ENCODE measurements around the gene CD2. TPM values are rescaled to one million over a fixed set of nuclear protein-coding genes. Genes with fewer than 3 reads are reported as not detected.

Gene CD2, protein sequence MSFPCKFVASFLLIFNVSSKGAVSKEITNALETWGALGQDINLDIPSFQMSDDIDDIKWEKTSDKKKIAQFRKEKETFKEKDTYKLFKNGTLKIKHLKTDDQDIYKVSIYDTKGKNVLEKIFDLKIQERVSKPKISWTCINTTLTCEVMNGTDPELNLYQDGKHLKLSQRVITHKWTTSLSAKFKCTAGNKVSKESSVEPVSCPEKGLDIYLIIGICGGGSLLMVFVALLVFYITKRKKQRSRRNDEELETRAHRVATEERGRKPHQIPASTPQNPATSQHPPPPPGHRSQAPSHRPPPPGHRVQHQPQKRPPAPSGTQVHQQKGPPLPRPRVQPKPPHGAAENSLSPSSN
- not detected in 2 replicates for total RNA-seq

DNA sequence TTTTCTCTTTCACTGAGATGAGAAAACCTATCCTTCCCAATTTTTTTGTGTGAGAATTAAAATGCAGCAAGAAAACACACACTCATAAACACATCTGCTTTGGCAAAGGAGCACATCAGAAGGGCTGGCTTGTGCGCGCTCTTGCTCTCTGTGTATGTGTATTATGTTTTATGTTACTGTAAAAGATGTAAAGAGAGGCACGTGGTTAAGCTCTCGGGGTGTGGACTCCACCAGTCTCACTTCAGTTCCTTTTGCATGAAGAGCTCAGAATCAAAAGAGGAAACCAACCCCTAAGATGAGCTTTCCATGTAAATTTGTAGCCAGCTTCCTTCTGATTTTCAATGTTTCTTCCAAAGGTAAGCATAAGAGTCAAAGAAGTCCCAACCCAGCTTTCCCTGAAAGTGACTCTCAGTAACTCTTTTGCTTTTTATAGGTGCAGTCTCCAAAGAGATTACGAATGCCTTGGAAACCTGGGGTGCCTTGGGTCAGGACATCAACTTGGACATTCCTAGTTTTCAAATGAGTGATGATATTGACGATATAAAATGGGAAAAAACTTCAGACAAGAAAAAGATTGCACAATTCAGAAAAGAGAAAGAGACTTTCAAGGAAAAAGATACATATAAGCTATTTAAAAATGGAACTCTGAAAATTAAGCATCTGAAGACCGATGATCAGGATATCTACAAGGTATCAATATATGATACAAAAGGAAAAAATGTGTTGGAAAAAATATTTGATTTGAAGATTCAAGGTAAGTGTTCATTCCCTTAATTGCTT, at the start of gene CD2:
TSS of gene CD2 (plus strand) at position 233 of the 780 bp plus-strand sequence. CDS start at position 296, 63 bp downstream.

Other genes starting within 250 kb of the CD2 start
- 2.4 and 6.3 TPM in 2 replicates for gene CD58, start 183.4 kb upstream of the CD2 start, total RNA-seq
- gene IGSF3, start 86.7 kb upstream of the CD2 start, total RNA-seq, result 118 and 120 TPM in 2 replicates
- 71.8 and 153 TPM in 2 replicates for gene PTGFRN, start 155.5 kb downstream of the CD2 start, total RNA-seq
- 1.3 and 1.6 TPM in 2 replicates for gene CD101, start 247.3 kb downstream of the CD2 start, total RNA-seq

All from placental epithelial cell (primary cell).